Kidney (tissue), 14 donors: Measurements from ENCODE around the gene GAMT. TPM values are rescaled to one million over a fixed set of nuclear protein-coding genes. Genes with fewer than 3 reads are reported as not detected.

Source experiments
- DNase-seq, 5 donors: peaks; one replicate each; pipeline ENCODE4 v3.0.0-alpha.2; 2013 to 2020
- FAIRE-seq: peaks from 2 replicates; lab custom pipeline; 2012; peaks lifted over from hg19 to GRCh38; lab: Jason Lieb, UNC
- H3K27ac ChIP-seq, 2 donors: one replicate each; pipeline ENCODE4 v1.7.0; 2013; ENCODE audit warnings: low read depth in 2 of 2, low read length in 2 of 2, inconsistent platforms in 1 of 2
- H3K27me3 ChIP-seq: one replicate; pipeline ENCODE4 v1.7.1; 2013; ENCODE audit warnings: low read length, inconsistent platforms; ENCODE audit not compliant: control insufficient read depth, insufficient read depth
- H3K36me3 ChIP-seq, 3 donors: one replicate each; pipeline versions ENCODE4 v1.7.0 to v1.7.1; 2013; ENCODE audit warnings: low read length in 3 of 3, control low read depth in 1 of 3, inconsistent platforms in 1 of 3; ENCODE audit not compliant: insufficient read depth in 3 of 3, control insufficient read depth in 2 of 3
- H3K4me1 ChIP-seq, 3 donors: one replicate each; pipeline versions ENCODE4 v1.7.0 to v1.7.1; 2013; ENCODE audit warnings: low read length in 3 of 3, inconsistent platforms in 1 of 3, low read depth in 1 of 3; ENCODE audit not compliant: control insufficient read depth in 2 of 3, insufficient read depth in 2 of 3
- H3K4me3 ChIP-seq, 3 donors: one replicate each; pipeline versions ENCODE4 v1.7.0 to v1.8.1; 2013; ENCODE audit warnings: low read length in 3 of 3, control low read depth in 1 of 3, inconsistent platforms in 1 of 3
- H3K9ac ChIP-seq, 3 donors: one replicate each; pipeline versions ENCODE4 v1.7.0 to v1.7.1; 2013; ENCODE audit warnings: low read length in 3 of 3, control low read depth in 1 of 3, inconsistent platforms in 1 of 3
- H3K9me3 ChIP-seq, 3 donors: one replicate each; pipeline versions ENCODE4 v1.7.0 to v1.7.1; 2013; ENCODE audit warnings: low read length in 3 of 3, control low read depth in 1 of 3, inconsistent platforms in 1 of 3; ENCODE audit not compliant: control insufficient read depth in 2 of 3, insufficient read depth in 1 of 3
- CTCF ChIP-seq: IDR thresholded peaks from 3 replicates; pipeline ENCODE4 v1.5.1; 2012; ENCODE audit warnings: mild to moderate bottlenecking, moderate library complexity, borderline replicate concordance; ENCODE audit not compliant: insufficient read depth; ENCODE audit errors: extremely low read depth
- intact Hi-C: fragments of 100-400 bp; cut with DNase I; formaldehyde crosslinking; loops from one replicate; pipeline ENCODE4 v1.11.1; 2022
- polyA plus RNA-seq: library from polyadenylated mRNA; stranded (reverse); fragments of 350-450 nt; fragmentation: Illumina TruSeq; extraction: RNeasy Lipid Tissue Mini Kit (QIAGEN cat#74804); gene quantifications from one replicate; pipeline ENCODE4 v1.2.3, GENCODE V29; 2014; ENCODE audit warnings: low read depth, low replicate concordance; ENCODE audit not compliant: insufficient read depth
- total RNA-seq: library from RNA; stranded (reverse); fragmentation: NEBNext Ultra II Directional; extraction: Animal tissue kit (Norgen Biotek cat#: 25700); gene quantifications from one replicate; pipeline ENCODE4 v1.2.1, GENCODE V29; 2021
- donor health status: control.
- donor health status: control.
- donor health status: control.
- donor health status: control.
- donor health status: control.
- donor health status: DM: yes; HTN: yes; CAD: no.
- donor health status: Normal renal cell carcinoma (clear cell type).

The GAMT gene
- total and polyA plus RNA-seq, 2 donors from 2014 or later, result 16.3 to 209 TPM

DNA sequence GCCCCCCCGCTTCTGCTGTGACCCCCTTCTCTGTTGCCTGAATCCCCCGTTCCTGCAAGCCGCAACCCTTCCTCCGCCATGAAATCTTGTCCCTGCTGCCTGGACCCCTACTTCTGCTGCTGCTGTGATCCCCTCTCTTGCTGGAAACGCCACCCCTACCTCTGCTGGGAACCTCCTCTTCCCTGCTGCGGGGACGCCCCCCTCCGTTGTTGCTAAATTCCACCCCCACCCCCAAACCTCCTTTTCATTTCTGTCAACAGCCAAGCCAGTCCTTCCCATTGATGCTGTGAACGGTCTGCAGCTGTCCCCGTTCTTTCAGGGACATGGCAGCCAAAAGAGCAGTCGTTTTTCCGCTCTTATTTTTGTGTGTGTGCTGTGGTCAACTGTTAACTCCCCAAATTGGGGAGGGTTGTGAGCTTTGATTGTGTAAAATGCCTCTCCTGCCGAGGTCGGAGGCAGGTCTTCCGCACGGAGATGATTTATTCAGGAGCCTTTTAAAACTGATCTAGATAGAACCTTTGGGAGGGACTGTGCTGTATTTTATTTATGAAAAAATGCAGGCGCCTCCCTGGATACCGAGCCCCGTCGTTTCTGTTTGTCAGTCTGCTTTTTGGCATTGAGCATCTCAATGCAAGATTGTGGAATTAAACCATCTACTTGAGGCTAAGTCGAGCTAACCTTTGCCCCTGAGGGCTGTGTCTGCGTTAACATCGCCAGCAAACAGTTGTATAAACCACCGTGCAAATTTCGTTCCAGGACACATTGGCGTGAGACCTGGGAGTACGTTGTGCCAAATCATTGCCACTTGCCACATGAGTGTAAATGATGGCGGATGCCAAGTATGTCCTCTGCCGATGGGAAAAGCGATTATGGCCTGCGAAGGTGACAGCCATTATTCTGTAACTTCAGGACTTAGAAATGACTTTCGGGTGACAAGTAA is 45.5 kb downstream of the GAMT start:
- Histone ChIP-seq H3K27ac (peak overlapping the region; percentile 45 to 81), H3K27me3 (no peaks in the 10 kb centered on the region), H3K36me3 (peaks cover 2 to 13% (median 12%) of the 10 kb centered on the region in 3 donors), H3K9ac (peak overlapping the region; percentile 49 to 77 (median 72)), H3K4me1 (peaks cover 0 to 16% (median 6%) of the 10 kb centered on the region in 3 donors), H3K9me3 (no peaks in the 10 kb centered on the region), H3K4me3 (peak overlapping the region; percentile 66 to 68 (median 66))
- DNase-seq (peak in 3 of 5 donors; percentile 42 to 80 (median 48)), FAIRE-seq (no peak)
- TF ChIP-seq CTCF, result no peak
- intact Hi-C loops, result no loop called here

- H3K9me3 ChIP-seq, result no peaks in the 10 kb centered on the region
- FAIRE-seq, result no peak
- H3K27ac ChIP-seq, result peak overlapping the region; percentile 45 to 81
- H3K4me3 ChIP-seq, result peak overlapping the region; percentile 66 to 68 (median 66)
- DNase-seq, result peak in 1 of 5 donors; percentile 75
- no peaks in the 10 kb centered on the region for H3K27me3 ChIP-seq
- peak overlapping the region; percentile 49 to 77 (median 72) for H3K9ac ChIP-seq
- H3K4me1 ChIP-seq, result peaks cover 0 to 12% (median 6%) of the 10 kb centered on the region in 3 donors
- peaks cover 2 to 13% (median 12%) of the 10 kb centered on the region in 3 donors for H3K36me3 ChIP-seq
- no peak for TF ChIP-seq CTCF
- intact Hi-C loops, result no loop called here
Observed at GRCh38 chr19:1354970-1355567, 46.3 kb downstream of the GAMT start.

DNA sequence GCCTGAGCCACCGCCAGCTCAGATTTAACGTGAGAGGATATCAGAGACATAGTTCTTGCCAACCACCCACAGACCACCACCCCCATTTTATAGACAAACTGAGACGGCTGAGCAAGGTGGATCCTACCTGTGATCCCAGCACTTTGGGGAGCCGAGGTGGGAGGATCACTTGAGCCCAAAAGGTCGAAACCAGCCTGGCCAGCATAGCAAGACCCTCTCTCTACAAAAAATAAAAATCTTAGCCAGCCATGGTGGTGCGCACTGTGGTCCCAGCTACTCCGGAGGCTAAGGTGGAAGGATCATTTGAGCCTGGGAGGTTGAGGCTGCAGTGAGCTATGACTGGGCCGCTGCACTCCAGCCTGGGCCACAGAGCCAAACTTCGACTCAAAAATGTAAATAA is 48.2 kb downstream of the GAMT start:
- no peaks in the 10 kb centered on the region for H3K9me3 ChIP-seq
- no peak for DNase-seq
- H3K4me1 ChIP-seq, result peaks cover 0 to 12% (median 6%) of the 10 kb centered on the region in 3 donors
- H3K36me3 ChIP-seq, result peaks cover 0 to 4% (median 4%) of the 10 kb centered on the region in 3 donors
- H3K4me3 ChIP-seq, result no peak overlapping the region
- no peak overlapping the region for H3K9ac ChIP-seq
- no peak for TF ChIP-seq CTCF
- no peak for FAIRE-seq
- no peak overlapping the region for H3K27ac ChIP-seq
- H3K27me3 ChIP-seq, result no peaks in the 10 kb centered on the region
- intact Hi-C loops, result no loop called here
